Measurements from ENCODE around the gene ATG7.
"Not testable (repeated sequence)": the region's sequence is repeated elsewhere in the genome, so short reads cannot be mapped to it uniquely, and the experiment has no call there.

ATG7 gene

DNA sequence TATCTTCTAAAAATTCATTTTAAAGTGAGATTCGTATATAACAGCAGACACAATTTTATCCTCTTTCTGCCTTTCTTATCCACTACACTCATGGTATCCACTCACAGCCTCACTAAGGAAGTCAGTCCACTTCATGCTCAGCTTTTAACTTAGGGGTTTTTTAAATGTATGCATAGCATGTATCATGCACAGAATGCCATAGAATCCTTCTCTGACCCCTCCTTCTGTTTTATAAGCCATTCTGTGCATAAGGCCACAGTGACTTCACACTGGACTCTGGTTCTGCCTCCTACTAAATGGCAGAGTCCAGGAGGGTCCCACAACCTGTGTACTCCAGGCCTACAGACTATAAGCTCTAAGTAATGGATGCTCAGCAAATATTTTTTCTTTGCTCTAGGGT is 129.2 kb downstream of the ATG7 start:
- FAIRE-seq (no peak), DNase-seq (ENCODE audit: insufficient read length, low spot score) (no peak)
- TF ChIP-seq, protein P1, sequence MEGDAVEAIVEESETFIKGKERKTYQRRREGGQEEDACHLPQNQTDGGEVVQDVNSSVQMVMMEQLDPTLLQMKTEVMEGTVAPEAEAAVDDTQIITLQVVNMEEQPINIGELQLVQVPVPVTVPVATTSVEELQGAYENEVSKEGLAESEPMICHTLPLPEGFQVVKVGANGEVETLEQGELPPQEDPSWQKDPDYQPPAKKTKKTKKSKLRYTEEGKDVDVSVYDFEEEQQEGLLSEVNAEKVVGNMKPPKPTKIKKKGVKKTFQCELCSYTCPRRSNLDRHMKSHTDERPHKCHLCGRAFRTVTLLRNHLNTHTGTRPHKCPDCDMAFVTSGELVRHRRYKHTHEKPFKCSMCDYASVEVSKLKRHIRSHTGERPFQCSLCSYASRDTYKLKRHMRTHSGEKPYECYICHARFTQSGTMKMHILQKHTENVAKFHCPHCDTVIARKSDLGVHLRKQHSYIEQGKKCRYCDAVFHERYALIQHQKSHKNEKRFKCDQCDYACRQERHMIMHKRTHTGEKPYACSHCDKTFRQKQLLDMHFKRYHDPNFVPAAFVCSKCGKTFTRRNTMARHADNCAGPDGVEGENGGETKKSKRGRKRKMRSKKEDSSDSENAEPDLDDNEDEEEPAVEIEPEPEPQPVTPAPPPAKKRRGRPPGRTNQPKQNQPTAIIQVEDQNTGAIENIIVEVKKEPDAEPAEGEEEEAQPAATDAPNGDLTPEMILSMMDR (IDR thresholded peaks at IDR 0.05; ENCODE audit: insufficient read depth, missing control alignments), result no peak

DNA sequence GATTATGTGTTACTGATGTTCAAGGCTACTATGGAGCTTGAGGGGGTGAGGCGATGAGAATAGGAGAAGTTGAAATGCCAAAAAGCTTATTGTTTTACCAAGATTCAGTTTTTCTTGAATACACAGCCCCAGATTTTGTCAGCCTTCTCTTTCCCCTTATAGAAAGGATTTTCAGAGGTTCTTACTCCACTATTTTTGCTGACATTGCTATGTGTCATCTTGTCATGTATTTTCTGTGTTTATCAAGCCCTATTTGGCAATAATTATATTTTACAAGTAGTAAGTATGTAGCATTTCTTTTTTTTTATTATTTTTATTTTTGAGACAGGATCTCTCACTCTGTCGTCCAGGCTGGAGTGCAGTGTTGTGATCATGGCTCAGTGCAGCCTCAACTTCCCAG is 133.1 kb downstream of the ATG7 start:
- no peak for FAIRE-seq
- TF ChIP-seq, protein P1 (IDR thresholded peaks at IDR 0.05; ENCODE audit: insufficient read depth, missing control alignments), result no peak
- DNase-seq (ENCODE audit: insufficient read length, low spot score), result no peak

DNA sequence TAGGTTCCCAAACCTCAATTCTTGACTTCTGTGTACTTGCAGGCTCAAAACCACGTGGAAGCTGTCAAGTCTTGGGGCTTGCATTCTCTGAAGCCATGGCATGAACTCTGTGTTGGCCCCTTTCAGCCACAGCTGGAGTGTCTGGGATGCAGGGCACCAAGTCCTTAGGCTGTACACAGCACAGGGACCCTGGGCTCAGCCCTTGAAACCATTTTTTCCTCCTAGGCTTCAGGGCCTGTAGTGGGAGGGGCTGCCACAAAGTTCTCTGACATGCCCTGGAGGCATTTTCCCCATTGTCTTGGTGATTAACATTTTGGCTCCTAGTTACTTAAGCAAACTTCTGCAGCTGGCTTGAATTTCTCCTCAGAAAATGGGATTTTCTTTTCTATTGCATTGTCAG is 135.4 kb downstream of the ATG7 start:
- DNase-seq (ENCODE audit: insufficient read length, low spot score), result no peak
- TF ChIP-seq, protein P1 (IDR thresholded peaks at IDR 0.05; ENCODE audit: insufficient read depth, missing control alignments), result no peak
- FAIRE-seq, result no peak

DNA sequence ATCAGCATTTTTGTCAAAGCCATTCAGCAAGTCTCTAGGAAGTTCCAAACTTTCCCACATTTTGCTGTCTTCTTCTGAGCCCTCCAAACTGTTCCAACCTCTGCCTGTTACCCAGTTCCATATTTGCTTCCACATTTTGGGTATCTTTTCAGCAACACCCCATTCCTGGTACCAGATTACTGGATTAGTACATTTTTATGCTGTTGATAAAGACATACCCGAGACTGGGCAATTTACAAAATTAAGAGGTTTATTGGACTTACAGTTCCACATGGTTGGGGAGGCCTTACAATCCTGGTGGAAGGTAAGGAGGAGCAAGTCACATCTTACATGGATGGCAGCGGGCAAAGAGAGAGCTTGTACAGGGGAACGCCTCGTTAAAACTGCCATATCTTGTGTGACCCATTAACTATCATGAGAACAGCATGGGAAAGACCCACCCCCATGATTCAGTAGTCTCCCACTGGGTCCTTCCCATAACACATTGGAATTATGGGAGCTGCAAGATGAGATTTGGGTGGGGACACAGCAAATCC is 136.2 kb downstream of the ATG7 start:
- FAIRE-seq; DNase-seq (ENCODE audit: insufficient read length, low spot score): not testable (repeated sequence)

DNA sequence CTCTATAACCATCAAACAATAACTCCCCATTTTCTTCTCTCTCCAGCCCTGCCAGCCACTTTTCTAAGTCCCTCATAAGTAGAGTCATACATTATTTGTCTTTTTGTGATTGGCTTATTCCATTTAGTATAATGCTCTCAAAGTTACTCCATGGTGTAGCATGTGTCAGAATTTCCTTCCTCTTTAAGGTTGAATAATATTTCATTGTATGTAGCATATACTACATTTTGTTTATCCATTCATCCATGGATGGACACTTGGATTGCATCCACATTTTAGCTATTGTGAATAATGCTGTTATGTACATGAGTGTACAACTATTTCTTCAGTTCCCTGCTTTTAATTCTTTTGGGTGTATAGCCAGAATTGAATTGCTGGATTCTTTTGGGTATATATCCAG is 138.4 kb downstream of the ATG7 start:
- TF ChIP-seq, protein P1 (IDR thresholded peaks at IDR 0.05; ENCODE audit: insufficient read depth, missing control alignments), result no peak
- no peak for FAIRE-seq

DNA sequence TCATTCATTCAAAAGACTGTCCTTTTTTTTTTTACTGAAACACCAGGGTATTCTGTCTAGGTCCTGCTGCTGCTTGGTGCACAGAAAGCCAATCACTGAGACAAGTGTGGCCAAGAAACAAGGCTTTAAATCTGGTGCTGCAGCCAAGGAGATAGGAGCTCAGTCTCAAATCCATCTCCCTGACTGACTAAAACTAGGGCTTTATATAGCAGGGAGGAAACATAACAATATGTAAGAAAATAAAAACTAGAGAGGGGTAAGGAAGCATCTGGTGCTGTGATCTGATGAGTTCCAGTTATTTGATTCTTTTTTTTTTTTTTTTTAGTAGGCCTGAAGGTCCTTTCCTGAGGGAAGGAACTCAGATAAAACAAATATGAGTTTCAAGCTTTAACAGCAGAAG is 139.8 kb downstream of the ATG7 start:
- no peak for DNase-seq (ENCODE audit: insufficient read length, low spot score)
- TF ChIP-seq, protein P1 (IDR thresholded peaks at IDR 0.05; ENCODE audit: insufficient read depth, missing control alignments), result no peak
- no peak for FAIRE-seq

More for the DNA sequence above, 138.4 kb downstream of the ATG7 start:
- DNase-seq (ENCODE audit: insufficient read length, low spot score), result no peak

DNA sequence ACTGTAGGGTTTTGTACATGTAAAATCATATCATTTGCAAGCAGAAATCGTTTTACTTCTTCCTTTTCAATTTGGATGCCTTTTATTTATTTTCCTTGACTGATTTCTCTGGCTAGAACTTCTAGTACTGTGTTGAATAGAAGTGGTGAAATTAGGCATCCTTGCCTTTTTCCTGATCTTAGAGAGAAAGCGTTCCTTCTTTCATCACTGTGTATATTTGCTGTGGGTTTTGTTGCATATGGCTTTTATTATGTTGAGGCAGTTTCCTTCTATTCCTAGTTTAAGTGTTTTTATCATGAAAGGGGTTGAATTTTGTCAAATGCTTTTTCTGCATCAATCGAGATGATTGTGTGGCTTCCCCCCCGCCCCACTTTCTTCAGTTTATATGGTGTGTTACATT is 140.9 kb downstream of the ATG7 start:
- no peak for FAIRE-seq
- no peak for DNase-seq (ENCODE audit: insufficient read length, low spot score)
- TF ChIP-seq, protein P1 (IDR thresholded peaks at IDR 0.05; ENCODE audit: insufficient read depth, missing control alignments), result no peak

DNA sequence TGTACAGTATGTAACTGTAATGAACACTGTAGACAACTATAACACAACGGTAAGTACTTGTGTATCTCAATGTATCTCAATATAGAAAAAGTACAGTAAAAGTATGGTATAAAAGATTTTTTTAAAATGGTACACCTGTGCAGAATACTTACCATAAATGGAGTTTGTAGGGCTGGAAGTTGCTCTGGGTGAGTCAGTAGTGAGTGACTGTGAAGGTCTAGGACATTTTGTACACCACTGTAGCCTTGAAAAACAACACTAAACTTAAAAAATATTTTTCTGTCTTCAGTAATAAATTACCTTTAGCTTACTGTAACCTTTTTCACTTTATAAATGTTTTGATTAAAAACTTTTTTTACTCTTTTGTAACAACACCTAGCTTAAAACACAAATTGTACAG is 142.9 kb downstream of the ATG7 start:
- FAIRE-seq, result no peak
- no peak for DNase-seq (ENCODE audit: insufficient read length, low spot score)
- TF ChIP-seq, protein P1 (IDR thresholded peaks at IDR 0.05; ENCODE audit: insufficient read depth, missing control alignments), result no peak

Data from D721Med (cell line).